Measurements from ENCODE around the gene RHOBTB1.
"Not testable (repeated sequence)": the region's sequence is repeated elsewhere in the genome, so short reads cannot be mapped to it uniquely, and the experiment has no call there.

RHOBTB1 gene

GRCh38 chr10:60868946-60869345 lies 75.0 kb downstream of the RHOBTB1 start:
- no peak for DNase-seq (ENCODE audit: low read depth)

GRCh38 chr10:60865198-60865783 lies 78.7 kb downstream of the RHOBTB1 start:
- no peak for DNase-seq (ENCODE audit: low read depth)

- DNase-seq (ENCODE audit: low read depth), result no peak
Measured at GRCh38 chr10:60863796-60864195, 80.2 kb downstream of the RHOBTB1 start.

DNA sequence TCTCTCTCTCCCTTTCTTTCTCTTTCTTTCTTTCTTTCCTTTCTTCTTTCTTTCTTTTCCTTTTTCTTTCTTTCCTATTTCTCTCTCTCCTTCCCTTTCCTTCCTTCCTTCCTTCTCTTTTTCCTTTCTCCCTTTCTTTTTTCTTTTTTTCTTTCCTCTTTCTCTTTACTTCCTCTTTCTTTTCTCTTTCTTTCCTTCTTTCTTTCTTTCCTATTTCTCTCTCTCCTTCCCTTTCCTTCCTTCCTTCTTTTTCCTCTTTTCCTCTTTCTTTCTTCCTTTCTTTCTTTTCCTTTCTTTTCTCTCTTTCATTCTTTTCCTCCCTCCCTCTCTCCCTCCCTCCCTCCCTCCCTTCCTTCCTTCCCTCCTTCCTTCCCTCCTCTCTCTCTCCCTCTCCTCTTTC lies 81.5 kb downstream of the RHOBTB1 start:
- DNase-seq (ENCODE audit: low read depth), result no peak

DNA sequence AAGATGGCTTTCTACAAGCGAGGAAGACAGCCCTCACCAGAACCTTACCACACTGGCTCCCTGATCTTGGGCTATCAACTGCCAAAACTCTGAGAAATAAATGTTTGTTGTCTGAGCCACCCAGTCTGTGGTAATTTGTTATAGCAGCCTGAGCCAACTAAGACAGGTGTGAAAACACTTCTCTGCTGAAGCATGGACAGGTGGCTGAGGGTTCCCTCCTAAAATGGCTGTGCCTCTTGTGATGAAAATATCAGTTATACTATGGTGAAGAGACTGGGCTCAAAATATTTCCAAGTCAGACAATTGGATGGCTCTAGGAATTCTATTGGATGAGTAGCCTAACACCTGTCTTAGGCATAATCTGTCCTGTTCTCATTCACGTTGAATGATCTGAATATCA lies 87.6 kb downstream of the RHOBTB1 start:
- DNase-seq (ENCODE audit: low read depth), result no peak

GRCh38 chr10:60853637-60854036 lies 90.3 kb downstream of the RHOBTB1 start:
- no peak for DNase-seq (ENCODE audit: low read depth)

- no peak for DNase-seq (ENCODE audit: low read depth)
Measured at GRCh38 chr10:60853107-60853506, 90.9 kb downstream of the RHOBTB1 start.

GRCh38 chr10:60849740-60850139 lies 94.2 kb downstream of the RHOBTB1 start:
- no peak for DNase-seq (ENCODE audit: low read depth)

DNA sequence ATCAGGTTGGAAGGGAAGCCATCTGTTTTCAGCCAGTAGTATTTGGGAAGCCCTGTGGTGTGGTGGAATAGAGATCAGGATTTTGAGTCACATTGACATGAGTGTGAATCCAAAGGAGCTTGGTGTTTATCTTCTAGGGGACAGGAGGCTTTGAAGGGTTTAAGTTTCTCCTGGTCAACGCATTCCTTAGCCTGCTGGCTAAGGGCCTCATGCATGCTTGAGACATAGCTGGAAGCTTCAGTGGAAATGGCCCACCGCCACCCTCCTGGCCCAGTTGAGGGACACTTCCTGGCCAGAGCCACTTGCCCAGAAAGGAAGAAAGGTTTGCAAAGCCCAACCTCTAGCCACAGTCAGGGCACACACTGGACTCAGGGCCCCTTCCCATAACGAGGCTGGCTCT lies 94.8 kb downstream of the RHOBTB1 start:
- no peak for DNase-seq (ENCODE audit: low read depth)

DNA sequence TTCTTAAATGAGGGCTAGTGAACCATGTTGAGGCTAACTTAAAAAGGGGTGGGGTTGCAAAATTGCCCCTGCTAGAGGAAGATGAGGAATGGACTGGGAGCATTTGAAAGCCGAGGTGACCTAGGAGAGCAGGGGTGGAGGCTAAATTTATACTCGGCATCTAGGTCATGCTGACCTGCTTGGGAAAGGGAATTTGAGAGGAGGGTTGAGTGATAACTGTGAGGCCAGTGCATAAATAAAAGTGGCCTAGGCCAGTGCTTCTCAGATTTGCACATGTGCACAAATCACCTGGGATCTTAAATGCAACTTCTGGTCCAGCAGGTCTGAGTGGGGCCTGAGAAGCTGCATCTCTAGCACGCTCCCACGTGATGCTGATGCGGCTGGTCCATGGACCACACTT lies 95.3 kb downstream of the RHOBTB1 start:
- no peak for DNase-seq (ENCODE audit: low read depth)

GRCh38 chr10:60848126-60848525 lies 95.9 kb downstream of the RHOBTB1 start:
- DNase-seq (ENCODE audit: low read depth), result peak; percentile 34

DNA sequence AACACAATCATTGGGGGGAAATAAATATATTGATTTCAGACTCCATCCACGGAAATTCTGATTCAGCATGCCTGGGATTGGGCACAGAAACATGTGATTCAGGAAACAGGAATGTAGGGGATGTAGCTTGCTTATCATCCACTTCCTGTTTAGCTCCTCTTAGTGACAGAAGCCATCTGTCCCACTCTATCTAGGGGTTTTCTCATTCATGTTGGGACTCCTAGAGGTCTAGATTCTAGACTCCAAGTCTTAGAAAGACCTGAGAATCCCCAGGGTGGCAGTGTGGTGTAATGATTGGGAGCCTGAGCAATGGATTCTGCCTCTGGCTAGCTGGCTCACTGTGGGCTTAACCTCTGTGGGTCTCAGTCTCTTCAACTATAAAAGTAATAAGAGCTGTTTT lies 97.8 kb downstream of the RHOBTB1 start:
- no peak for DNase-seq (ENCODE audit: low read depth)

DNA sequence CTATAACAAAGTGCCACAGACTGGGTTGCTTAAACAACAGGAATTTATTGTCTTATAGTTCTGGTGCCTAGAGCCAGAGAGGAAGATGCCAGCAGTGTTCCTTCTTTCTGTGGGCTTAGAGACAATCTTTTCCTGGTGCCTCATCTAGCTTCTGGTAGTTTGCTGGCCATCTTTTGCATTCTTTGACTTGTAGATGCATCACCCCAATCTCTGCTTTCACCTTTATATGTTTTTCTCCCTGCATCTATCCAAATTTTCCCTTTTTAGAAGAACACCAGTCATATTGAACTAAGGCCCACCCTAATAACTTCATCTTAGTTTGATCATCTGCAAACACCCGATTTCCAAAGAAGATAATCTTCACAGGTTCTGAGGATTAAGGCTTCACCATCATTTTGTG lies 98.9 kb downstream of the RHOBTB1 start:
- DNase-seq (ENCODE audit: low read depth), result no peak

GRCh38 chr10:60842694-60843093 lies 101.3 kb downstream of the RHOBTB1 start:
- no peak for DNase-seq (ENCODE audit: low read depth)

DNA sequence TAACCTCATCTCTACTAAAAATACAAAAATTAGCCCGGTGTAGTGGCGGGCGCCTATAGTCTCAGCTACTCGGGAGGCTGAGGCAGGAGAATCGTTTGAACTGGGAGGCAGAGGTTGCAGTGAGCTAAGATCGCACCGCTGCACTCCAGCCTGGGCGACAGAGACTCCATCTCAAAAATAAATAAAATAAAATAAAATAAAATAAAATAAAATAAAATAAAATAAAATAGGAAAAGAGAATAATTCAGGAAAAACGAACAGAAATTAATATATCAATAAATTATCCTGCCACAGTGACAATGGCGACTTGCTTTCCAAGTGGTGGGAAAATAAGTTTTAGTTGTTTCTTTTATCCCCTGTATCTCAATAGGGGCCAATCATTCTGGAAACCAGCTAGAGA lies 102.8 kb downstream of the RHOBTB1 start:
- not testable (repeated sequence) for DNase-seq (ENCODE audit: low read depth)

DNA sequence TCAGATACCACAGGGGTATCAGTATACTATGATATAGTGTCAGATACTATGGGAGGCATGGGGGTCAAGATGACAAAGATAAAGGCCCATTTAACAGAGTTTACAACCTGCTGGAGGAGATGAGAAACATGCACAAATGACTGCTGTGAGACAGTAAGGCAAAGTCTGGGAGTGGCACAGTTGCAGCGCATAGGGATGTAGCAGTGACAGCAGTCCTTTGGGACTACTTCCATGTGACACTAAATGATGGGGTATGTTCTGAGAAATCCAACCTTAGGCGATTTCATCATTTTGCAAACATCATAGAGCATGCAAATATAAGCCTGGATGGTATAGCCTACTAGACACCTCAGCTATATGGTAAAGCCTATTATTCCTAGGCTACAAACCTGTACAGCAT lies 108.9 kb downstream of the RHOBTB1 start:
- no peak for DNase-seq (ENCODE audit: low read depth)

DNA sequence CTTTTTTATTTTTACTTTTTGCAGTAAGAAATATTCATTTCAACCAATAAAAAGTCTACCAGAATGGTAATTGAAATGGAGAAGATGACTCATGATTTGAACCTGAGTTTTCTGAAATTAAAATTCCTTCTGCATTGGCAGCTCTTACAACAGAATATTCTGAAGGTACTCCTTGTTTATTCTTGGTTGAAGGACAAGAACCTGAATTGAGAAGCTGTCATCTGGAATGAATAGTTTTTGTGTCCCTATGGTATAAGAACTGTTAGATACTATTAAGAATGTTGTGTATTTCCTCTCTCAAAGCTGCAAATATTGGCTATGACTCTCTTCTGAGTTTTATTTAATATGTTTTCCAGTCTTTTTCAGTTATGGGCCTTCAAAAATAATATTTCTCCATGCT lies 109.6 kb downstream of the RHOBTB1 start:
- DNase-seq (ENCODE audit: low read depth), result no peak

DNA sequence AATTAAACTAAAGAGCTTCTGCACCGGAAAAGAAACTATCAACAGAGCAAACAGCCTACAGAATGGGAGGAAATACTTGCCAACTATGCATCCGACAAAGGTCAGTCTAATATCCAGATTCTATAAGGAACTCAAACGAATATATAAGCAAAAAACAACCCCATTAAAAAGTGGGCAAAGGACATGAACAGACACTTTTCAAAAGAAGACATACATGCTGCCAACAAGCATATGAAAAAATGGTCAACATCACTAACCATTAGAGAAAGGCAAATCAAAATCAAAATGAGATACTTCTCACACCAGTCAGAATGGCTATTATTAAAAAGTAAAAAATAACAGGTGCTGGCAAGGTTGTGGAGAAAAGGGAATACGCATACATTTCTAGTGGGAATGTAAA lies 111.8 kb downstream of the RHOBTB1 start:
- DNase-seq (ENCODE audit: low read depth), result not testable (repeated sequence)

DNA sequence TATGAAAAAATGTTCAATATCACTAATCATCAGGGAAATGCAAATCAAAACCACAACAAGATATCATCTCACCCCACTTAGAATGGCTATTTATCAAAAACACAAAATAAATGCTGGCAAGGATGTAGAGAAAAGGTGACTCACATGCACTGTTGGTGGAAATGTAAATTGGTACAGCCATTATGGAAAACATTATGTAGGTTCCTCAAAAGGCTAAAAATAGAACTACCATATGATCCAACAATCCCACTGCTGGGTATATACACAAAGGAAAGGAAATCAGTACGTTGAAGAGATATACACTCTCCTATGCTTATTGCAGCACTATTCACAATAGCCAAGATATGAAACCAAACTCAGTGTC lies 115.5 kb downstream of the RHOBTB1 start:
- DNase-seq (ENCODE audit: low read depth), result no peak

GRCh38 chr10:60827791-60828488 lies 116.0 kb downstream of the RHOBTB1 start:
- DNase-seq (ENCODE audit: low read depth), result no peak

GRCh38 chr10:60825520-60825919 lies 118.5 kb downstream of the RHOBTB1 start:
- DNase-seq (ENCODE audit: low read depth), result no peak

DNA sequence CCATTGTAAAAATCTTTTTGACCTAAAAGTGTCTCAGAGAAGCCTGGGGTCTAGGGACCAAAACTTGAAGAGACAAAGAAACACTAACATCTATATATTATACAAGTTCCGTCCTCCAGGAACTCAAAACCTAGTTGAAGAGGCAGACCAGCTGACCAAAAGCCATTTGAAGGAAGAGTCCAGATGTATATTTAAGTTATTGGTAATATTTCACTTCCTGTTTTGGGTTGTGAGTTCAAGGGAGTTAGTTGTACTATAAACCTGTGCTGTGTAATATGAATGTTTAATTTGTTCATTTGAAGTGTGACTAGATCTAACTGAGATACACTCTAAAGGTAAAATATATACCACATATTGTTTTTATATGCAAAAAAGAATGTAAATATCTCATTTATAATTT lies 120.7 kb downstream of the RHOBTB1 start:
- DNase-seq (ENCODE audit: low read depth), result no peak

GRCh38 chr10:60822809-60823208 lies 121.2 kb downstream of the RHOBTB1 start:
- no peak for DNase-seq (ENCODE audit: low read depth)

DNA sequence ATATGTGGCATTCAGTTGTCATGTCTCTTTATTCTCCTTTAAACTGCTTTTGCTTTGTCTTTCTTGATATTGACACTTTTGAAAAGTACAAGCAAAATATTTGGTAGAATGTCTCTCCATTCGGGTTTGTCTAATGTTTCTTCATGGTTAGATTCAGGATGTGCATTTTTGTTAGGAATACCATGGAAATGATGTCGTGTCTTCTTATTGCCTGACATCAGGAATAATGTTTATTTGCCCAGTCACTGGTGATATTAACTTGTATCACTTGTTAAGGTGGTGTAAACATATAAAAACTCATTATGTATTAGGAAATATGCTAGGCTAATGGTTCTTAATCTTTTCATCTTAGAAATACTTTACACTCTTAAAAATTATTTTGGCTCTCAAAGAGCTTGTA lies 122.3 kb downstream of the RHOBTB1 start:
- DNase-seq (ENCODE audit: low read depth), result no peak
